Measurements from ENCODE around the gene TRAFD1. TPM values are rescaled to one million over a fixed set of nuclear protein-coding genes. Genes with fewer than 3 reads are reported as not detected.
"Not testable (repeated sequence)": the region's sequence is repeated elsewhere in the genome, so short reads cannot be mapped to it uniquely, and the experiment has no call there.

The TRAFD1 gene
- total RNA-seq, 2 donors from 2014 or later: 23.5 to 24.0 TPM

- intact Hi-C loops (cut with DNase I): no loop called here
Measured at GRCh38 chr12:112151766-112152541, 26.6 kb downstream of the TRAFD1 start.

GRCh38 chr12:112153181-112153892 is 28.0 kb downstream of the TRAFD1 start:
- intact Hi-C loops (cut with DNase I): no loop called here
- DNase-seq (ENCODE audit: low spot score): no peak

More at GRCh38 chr12:112151766-112152541, 26.6 kb downstream of the TRAFD1 start:
- no peak for DNase-seq (ENCODE audit: low spot score)

- intact Hi-C loops (cut with DNase I): no loop called here
- DNase-seq (ENCODE audit: low spot score): no peak
Measured at GRCh38 chr12:112153893-112154219, 28.5 kb downstream of the TRAFD1 start.

- intact Hi-C loops (cut with DNase I); DNase-seq (ENCODE audit: low spot score): not testable (repeated sequence)
Measured at GRCh38 chr12:112158461-112159145, 33.2 kb downstream of the TRAFD1 start.

GRCh38 chr12:112159146-112159541 is 33.8 kb downstream of the TRAFD1 start:
- intact Hi-C loops (cut with DNase I): no loop called here
- no peak for DNase-seq (ENCODE audit: low spot score)

GRCh38 chr12:112160611-112161010 is 35.3 kb downstream of the TRAFD1 start:
- peak; percentile 20 for DNase-seq (ENCODE audit: low spot score)
- intact Hi-C loops (cut with DNase I): no loop called here

- intact Hi-C loops (cut with DNase I): loop anchor here in 1 of 2 donors (1.0 kb wide), 1 partner anchor 40 kb away; no protein-coding TSS in a partner anchor
- DNase-seq (ENCODE audit: low spot score): peak; percentile 66
Measured at GRCh38 chr12:112161711-112162110, 36.4 kb downstream of the TRAFD1 start.

- peak; percentile 66 for DNase-seq (ENCODE audit: low spot score)
- intact Hi-C loops (cut with DNase I): loop anchor here in 1 of 2 donors (1.0 kb wide), 1 partner anchor 41 kb away; no protein-coding TSS in a partner anchor
Measured at GRCh38 chr12:112162241-112162790, 37.0 kb downstream of the TRAFD1 start.

GRCh38 chr12:112163056-112163455 is 37.7 kb downstream of the TRAFD1 start:
- DNase-seq (ENCODE audit: low spot score): no peak
- intact Hi-C loops (cut with DNase I): no loop called here

GRCh38 chr12:112163471-112163991 is 38.2 kb downstream of the TRAFD1 start:
- peak; percentile 75 for DNase-seq (ENCODE audit: low spot score)
- intact Hi-C loops (cut with DNase I): no loop called here

GRCh38 chr12:112164011-112164660 is 38.8 kb downstream of the TRAFD1 start:
- peak; percentile 73 for DNase-seq (ENCODE audit: low spot score)
- intact Hi-C loops (cut with DNase I): no loop called here

GRCh38 chr12:112165624-112166023 is 40.3 kb downstream of the TRAFD1 start:
- intact Hi-C loops (cut with DNase I): no loop called here
- DNase-seq (ENCODE audit: low spot score): peak; percentile 44

- peak; percentile 73 for DNase-seq (ENCODE audit: low spot score)
- intact Hi-C loops (cut with DNase I): no loop called here
Measured at GRCh38 chr12:112166051-112167015, 41.0 kb downstream of the TRAFD1 start.

- peak; percentile 60 for DNase-seq (ENCODE audit: low spot score)
- intact Hi-C loops (cut with DNase I): no loop called here
Measured at GRCh38 chr12:112167031-112167461, 41.7 kb downstream of the TRAFD1 start.

GRCh38 chr12:112167718-112168525 is 42.6 kb downstream of the TRAFD1 start:
- DNase-seq (ENCODE audit: low spot score): peak; percentile 76
- intact Hi-C loops (cut with DNase I): no loop called here

- intact Hi-C loops (cut with DNase I): no loop called here
- peak; percentile 72 for DNase-seq (ENCODE audit: low spot score)
Measured at GRCh38 chr12:112168561-112168971, 43.2 kb downstream of the TRAFD1 start.

Data from posterior vena cava (tissue), 2 donors.